Fibroblast of lung (primary cell): ENCODE measurements around the gene C4orf54. TPM values are rescaled to one million over a fixed set of nuclear protein-coding genes. Genes with fewer than 3 reads are reported as not detected.

Source experiments
- DNase-seq, 2 donors: peaks; one replicate each; pipeline versions ENCODE4 v3.0.0 to v3.0.0-alpha.2; 2010; ENCODE audit warnings: low read depth in 2 of 2
- H2AFZ ChIP-seq: 2 replicates; pipeline ENCODE4 v1.5.1; 2012; ENCODE audit warnings: low read length, control low read depth, inconsistent platforms
- H3K27ac ChIP-seq: 2 replicates; pipeline ENCODE4 v1.5.1; 2011; ENCODE audit warnings: low read length, control low read depth; ENCODE audit not compliant: insufficient read depth
- H3K27me3 ChIP-seq: 2 replicates; pipeline ENCODE4 v1.5.1; 2011; ENCODE audit warnings: mild to moderate bottlenecking, low read length; ENCODE audit not compliant: control insufficient read depth, insufficient read depth
- H3K36me3 ChIP-seq: 2 replicates; pipeline ENCODE4 v1.5.1; 2011; ENCODE audit warnings: low read length; ENCODE audit not compliant: control insufficient read depth, insufficient read depth
- H3K4me1 ChIP-seq: 2 replicates; pipeline ENCODE4 v1.5.1; 2011; ENCODE audit warnings: low read length; ENCODE audit not compliant: control insufficient read depth, insufficient read depth; ENCODE audit errors: extremely low read depth
- H3K4me2 ChIP-seq: 2 replicates; pipeline ENCODE4 v1.5.1; 2011; ENCODE audit warnings: low read length, control low read depth; ENCODE audit not compliant: insufficient read depth; ENCODE audit errors: extremely low read depth
- H3K4me3 ChIP-seq, 4 experiments: fragments of 200-600 bp in 1 of 4; sonication (generic) in 1 of 4; replicated peaks in 1 of 4; 2 replicates each; pipeline ENCODE4 v1.5.1; 2011 to 2016; ENCODE audit warnings: low read length in 4 of 4, low read depth in 3 of 4, mild to moderate bottlenecking in 3 of 4, control low read depth in 2 of 4, inconsistent platforms in 1 of 4, mixed read lengths in 1 of 4; ENCODE audit not compliant: insufficient read depth in 1 of 4; ENCODE audit errors: control extremely low read depth in 1 of 4
- H3K79me2 ChIP-seq: 2 replicates; pipeline ENCODE4 v1.5.1; 2012; ENCODE audit warnings: mild to moderate bottlenecking, low read length, inconsistent platforms; ENCODE audit not compliant: control insufficient read depth, insufficient read depth
- H3K9ac ChIP-seq: 2 replicates; pipeline ENCODE4 v1.5.1; 2011; ENCODE audit warnings: mild to moderate bottlenecking, low read length, control low read depth; ENCODE audit not compliant: insufficient read depth
- H3K9me3 ChIP-seq: 2 replicates; pipeline ENCODE4 v1.5.1; 2012; ENCODE audit warnings: low read depth, low read length; ENCODE audit not compliant: control insufficient read depth, insufficient read depth
- H4K20me1 ChIP-seq: 2 replicates; pipeline ENCODE4 v1.5.1; 2011; ENCODE audit warnings: low read length; ENCODE audit not compliant: control insufficient read depth, insufficient read depth; ENCODE audit errors: extremely low read depth
- EZH2 ChIP-seq: IDR thresholded peaks from 2 replicates; pipeline ENCODE4 v1.5.1; 2012; ENCODE audit warnings: low read length, control low read depth, mild to moderate bottlenecking; ENCODE audit errors: missing control alignments
- polyA plus RNA-seq, 2 donors: library from polyadenylated mRNA; depleted of rRNA in 1 of 2; stranded (reverse) in 1 of 2; unstranded in 1 of 2; fragments of >200 nt; gene quantifications; 2 replicates each; pipeline ENCODE4 v1.2.1, GENCODE V29; 2011 to 2012; ENCODE audit warnings: missing spikeins in 1 of 2
- total RNA-seq: library from RNA; depleted of rRNA; stranded (reverse); fragments of >200 nt; gene quantifications from 2 replicates; pipeline ENCODE4 v1.2.1, GENCODE V29; 2014
- TF ChIP-seq, protein P1 (sequence below), 2 donors: IDR thresholded peaks in 1 of 2; conservative IDR thresholded peaks in 1 of 2; 1 replicate in 1 of 2; 2 replicates in 1 of 2; pipeline ENCODE4 v1.5.1; 2011 to 2012; ENCODE audit warnings: low read length in 2 of 2, control low read depth in 1 of 2, inconsistent platforms in 1 of 2, low read depth in 1 of 2, mild to moderate bottlenecking in 1 of 2

Gene C4orf54
- total and polyA plus RNA-seq, 2 donors (not counting 1 experiment from before 2014, with no cell fraction given): under 0.01 to 0.01 TPM

DNA sequence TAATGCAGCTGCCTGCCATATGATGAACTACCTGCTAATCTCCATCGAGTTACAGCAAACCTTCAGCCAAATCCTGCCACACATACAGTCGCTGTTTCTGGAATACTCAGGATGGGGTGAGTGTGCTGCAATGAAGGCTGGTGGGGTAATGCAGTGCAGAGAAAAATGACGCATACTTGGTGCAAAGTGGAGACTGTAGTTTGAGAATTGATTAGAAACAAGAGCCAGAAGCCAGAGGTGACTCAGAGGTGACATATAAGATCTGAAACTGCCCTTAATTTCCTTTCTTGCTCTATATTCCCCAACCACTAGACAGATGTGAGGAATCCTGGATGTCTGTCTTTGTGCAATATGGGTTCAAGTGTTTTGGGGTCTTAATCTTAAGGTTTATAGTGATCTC, 22.0 kb downstream of the C4orf54 start:
- Histone ChIP-seq H3K9me3 (no peaks in the 10 kb centered on the region), H4K20me1 (no peaks in the 10 kb centered on the region), H3K27ac (no peak overlapping the region), H3K4me3 (no peak overlapping the region), H3K4me1 (no peaks in the 10 kb centered on the region), H3K36me3 (no peaks in the 10 kb centered on the region), H3K27me3 (no peaks in the 10 kb centered on the region), H3K9ac (no peak overlapping the region), H3K4me2 (no peak overlapping the region), H2AFZ (no peak overlapping the region), H3K79me2 (no peaks in the 10 kb centered on the region)
- no peak for TF ChIP-seq EZH2
- TF ChIP-seq, protein P1, sequence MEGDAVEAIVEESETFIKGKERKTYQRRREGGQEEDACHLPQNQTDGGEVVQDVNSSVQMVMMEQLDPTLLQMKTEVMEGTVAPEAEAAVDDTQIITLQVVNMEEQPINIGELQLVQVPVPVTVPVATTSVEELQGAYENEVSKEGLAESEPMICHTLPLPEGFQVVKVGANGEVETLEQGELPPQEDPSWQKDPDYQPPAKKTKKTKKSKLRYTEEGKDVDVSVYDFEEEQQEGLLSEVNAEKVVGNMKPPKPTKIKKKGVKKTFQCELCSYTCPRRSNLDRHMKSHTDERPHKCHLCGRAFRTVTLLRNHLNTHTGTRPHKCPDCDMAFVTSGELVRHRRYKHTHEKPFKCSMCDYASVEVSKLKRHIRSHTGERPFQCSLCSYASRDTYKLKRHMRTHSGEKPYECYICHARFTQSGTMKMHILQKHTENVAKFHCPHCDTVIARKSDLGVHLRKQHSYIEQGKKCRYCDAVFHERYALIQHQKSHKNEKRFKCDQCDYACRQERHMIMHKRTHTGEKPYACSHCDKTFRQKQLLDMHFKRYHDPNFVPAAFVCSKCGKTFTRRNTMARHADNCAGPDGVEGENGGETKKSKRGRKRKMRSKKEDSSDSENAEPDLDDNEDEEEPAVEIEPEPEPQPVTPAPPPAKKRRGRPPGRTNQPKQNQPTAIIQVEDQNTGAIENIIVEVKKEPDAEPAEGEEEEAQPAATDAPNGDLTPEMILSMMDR (conservative IDR thresholded peaks at IDR 0.05 in 1 of 2, IDR thresholded peaks at IDR 0.05 in 1 of 2; ENCODE audit: low read depth in 1 of 2, low read length in 2 of 2): no peak
- DNase-seq: no peak

DNA sequence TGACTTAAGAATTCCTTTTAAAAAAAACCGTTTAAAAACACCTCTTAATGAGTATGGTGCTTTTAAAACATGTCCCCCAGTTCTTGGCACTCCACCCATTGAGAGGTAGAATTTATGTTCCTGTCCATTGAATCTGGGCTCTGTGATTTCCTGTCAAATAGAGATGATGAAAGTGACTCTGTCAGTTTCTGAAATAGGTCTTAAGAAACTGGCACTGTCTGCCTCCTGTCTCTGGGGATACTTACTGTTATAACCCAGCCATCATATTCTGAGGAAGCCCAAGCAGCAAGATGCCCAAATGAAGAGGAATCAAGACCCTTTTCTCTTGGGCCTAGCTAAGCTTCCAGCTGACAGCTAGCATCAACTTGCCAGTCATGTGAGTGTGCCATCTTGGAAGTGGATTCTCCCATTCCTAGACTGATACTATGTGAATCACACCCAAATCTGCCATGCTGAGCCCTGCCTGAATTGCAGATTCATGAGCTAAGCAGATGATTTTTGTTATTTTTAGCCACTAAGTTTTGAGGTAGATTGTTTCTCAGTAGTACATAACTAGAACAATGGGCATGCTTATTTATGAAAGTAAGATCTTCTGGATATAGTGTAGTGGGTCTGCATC, 22.8 kb downstream of the C4orf54 start:
- Histone ChIP-seq H3K27me3 (no peaks in the 10 kb centered on the region), H4K20me1 (no peaks in the 10 kb centered on the region), H3K27ac (no peak overlapping the region), H3K4me1 (no peaks in the 10 kb centered on the region), H3K4me2 (no peak overlapping the region), H3K79me2 (no peaks in the 10 kb centered on the region), H2AFZ (no peak overlapping the region), H3K9me3 (no peaks in the 10 kb centered on the region), H3K4me3 (no peak overlapping the region), H3K9ac (no peak overlapping the region), H3K36me3 (no peaks in the 10 kb centered on the region)
- no peak for DNase-seq
- TF ChIP-seq, protein P1 (conservative IDR thresholded peaks at IDR 0.05 in 1 of 2, IDR thresholded peaks at IDR 0.05 in 1 of 2; ENCODE audit: low read depth in 1 of 2, low read length in 2 of 2): no peak
- TF ChIP-seq EZH2: no peak

DNA sequence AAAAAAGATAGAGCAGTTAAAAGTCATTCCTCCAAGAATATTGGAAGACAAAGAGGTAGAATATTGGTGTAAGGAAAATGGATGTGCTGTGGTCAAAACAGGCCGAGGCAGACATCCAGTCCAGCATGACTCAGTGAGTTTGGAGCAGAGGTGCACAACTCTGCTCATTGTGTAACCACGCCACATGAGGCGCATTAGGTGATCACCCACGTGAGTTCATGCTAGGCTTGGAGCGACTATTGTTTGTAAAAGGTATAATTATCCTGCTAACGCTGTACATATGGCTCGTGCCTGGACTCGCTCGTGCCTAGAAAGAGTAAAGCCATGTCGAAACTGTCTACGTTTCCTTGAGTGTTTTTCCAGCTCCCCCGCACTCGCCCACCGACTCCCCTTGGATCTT, 23.9 kb downstream of the C4orf54 start:
- no peak overlapping the region for H3K27ac ChIP-seq
- H2AFZ ChIP-seq: no peak overlapping the region
- DNase-seq: peak in 1 of 2 donors; percentile 39
- H3K4me3 ChIP-seq: no peak overlapping the region
- H3K4me1 ChIP-seq: no peaks in the 10 kb centered on the region
- H3K36me3 ChIP-seq: no peaks in the 10 kb centered on the region
- H3K9me3 ChIP-seq: no peaks in the 10 kb centered on the region
- no peaks in the 10 kb centered on the region for H3K79me2 ChIP-seq
- no peak overlapping the region for H3K4me2 ChIP-seq
- TF ChIP-seq EZH2: no peak
- TF ChIP-seq, protein P1 (conservative IDR thresholded peaks at IDR 0.05 in 1 of 2, IDR thresholded peaks at IDR 0.05 in 1 of 2; ENCODE audit: low read depth in 1 of 2, low read length in 2 of 2): no peak
- no peaks in the 10 kb centered on the region for H4K20me1 ChIP-seq
- H3K27me3 ChIP-seq: no peaks in the 10 kb centered on the region
- H3K9ac ChIP-seq: no peak overlapping the region
